A549 (cell line): ENCODE results near the gene ARL3. TPM values are rescaled to one million over a fixed set of nuclear protein-coding genes. Genes with fewer than 3 reads are reported as not detected.

Source experiments
- ATAC-seq, 2 experiments: fragments of 200-7000 bp in 1 of 2; fragments of >200 bp in 1 of 2; cut with Nextera tagmentation in 1 of 2; cut with Tn5 transposase in 1 of 2; 3 replicates each; pipeline versions ENCODE4 v1.8.0 to v1.9.1; 2018 to 2020; ENCODE audit warnings: mild to moderate bottlenecking in 1 of 2, moderate library complexity in 1 of 2
- CTCF ChIA-PET: fragments of 300-600 bp; sonication (Branson Sonifier 250); formaldehyde crosslinking; extraction: SDS; loops from one replicate; lab custom pipeline; 2021; ENCODE audit warnings: antibody characterized with exemption, inconsistent platforms; lab: Yijun Ruan, JAX
- POLR2A ChIA-PET: fragments of 350-600 bp; formaldehyde crosslinking; extraction: SDS; loops from one replicate; lab custom pipeline; 2021; ENCODE audit warnings: antibody characterized with exemption, inconsistent platforms; lab: Yijun Ruan, JAX
- DNase-seq, 2 experiments: peaks; one replicate each; pipeline versions ENCODE4 v3.0.0 to v3.0.0-alpha.2; 2011 to 2016; ENCODE audit warnings: low read depth in 1 of 2, low spot score in 1 of 2
- FAIRE-seq: peaks from 2 replicates; lab custom pipeline; 2011; peaks lifted over from hg19 to GRCh38; lab: Jason Lieb, UNC
- H3K27ac ChIP-seq, 2 experiments: fragments of >200 bp; sonication (Bioruptor Twin); formaldehyde crosslinking; 3 replicates each; pipeline ENCODE4 v1.5.1; 2016 to 2017
- H3K4me1 ChIP-seq: fragments of >200 bp; sonication (Bioruptor Twin); formaldehyde crosslinking; 3 replicates; pipeline ENCODE4 v1.6.1; 2016
- H3K4me2 ChIP-seq: fragments of >200 bp; sonication (Bioruptor Twin); formaldehyde crosslinking; 3 replicates; pipeline ENCODE4 v1.6.1; 2016
- H3K4me3 ChIP-seq: fragments of >200 bp; sonication (Bioruptor Twin); formaldehyde crosslinking; 3 replicates; pipeline ENCODE4 v1.5.1; 2016
- H3K9me3 ChIP-seq: fragments of >200 bp; sonication (Bioruptor Twin); formaldehyde crosslinking; 3 replicates; pipeline ENCODE4 v1.6.1; 2016
- ATOH8 ChIP-seq: fragments of 250-450 bp; sonication (Bioruptor Pico); IDR thresholded peaks from 2 replicates; pipeline ENCODE4 v1.5.0; 2020; ENCODE audit warnings: low read depth, mild to moderate bottlenecking, moderate library complexity
- BCL3 ChIP-seq: fragments of >200 bp; sonication (Bioruptor Twin); formaldehyde crosslinking; IDR thresholded peaks from 3 replicates; pipeline ENCODE4 v1.6.1; 2016
- E2F6 ChIP-seq: IDR thresholded peaks from 2 replicates; pipeline ENCODE4 v1.6.1; 2012; ENCODE audit warnings: low read depth, borderline replicate concordance
- EHF ChIP-seq: fragments of 250-450 bp; sonication (Bioruptor Pico); IDR thresholded peaks from 2 replicates; pipeline ENCODE4 v1.5.0; 2020; ENCODE audit warnings: mild to moderate bottlenecking
- ELK1 ChIP-seq: fragments of 150-350 bp; IDR thresholded peaks from 2 replicates; pipeline ENCODE4 v1.6.1; 2014; ENCODE audit warnings: low read depth, mild to moderate bottlenecking, low read length
- HEYL ChIP-seq: fragments of 250-450 bp; sonication (Bioruptor Pico); IDR thresholded peaks from 2 replicates; pipeline ENCODE4 v1.8.0; 2021; ENCODE audit warnings: mild to moderate bottlenecking, moderate library complexity
- HOXA7 ChIP-seq: fragments of 250-450 bp; sonication (Bioruptor Pico); IDR thresholded peaks from 2 replicates; pipeline ENCODE4 v1.5.0; 2020; ENCODE audit warnings: mild to moderate bottlenecking, moderate library complexity
- JUN ChIP-seq, 2 experiments: fragments of >200 bp; sonication (Bioruptor Twin); formaldehyde crosslinking; IDR thresholded peaks; 2 replicates in 1 of 2; 3 replicates in 1 of 2; pipeline ENCODE4 v1.6.1; 2016 to 2017
- JUNB ChIP-seq: fragments of >200 bp; sonication (Bioruptor Twin); formaldehyde crosslinking; IDR thresholded peaks from 2 replicates; pipeline ENCODE4 v1.6.1; 2016
- NFE2L2 ChIP-seq: fragments of 150-350 bp; conservative IDR thresholded peaks from 2 replicates; pipeline ENCODE4 v1.6.1; 2014; ENCODE audit warnings: low read length
- NPAS2 ChIP-seq: fragments of 250-450 bp; sonication (Bioruptor Pico); IDR thresholded peaks from 2 replicates; pipeline ENCODE4 v1.8.0; 2022; ENCODE audit warnings: mild to moderate bottlenecking, moderate library complexity, borderline replicate concordance
- RCOR1 ChIP-seq: fragments of 150-350 bp; IDR thresholded peaks from 2 replicates; pipeline ENCODE4 v1.6.1; 2014; ENCODE audit warnings: antibody characterized with exemption, low read length, low read depth
- REST ChIP-seq: fragments of 200-600 bp; sonication (generic); IDR thresholded peaks from 2 replicates; pipeline ENCODE4 v1.6.1; 2016; ENCODE audit warnings: antibody characterized with exemption, mild to moderate bottlenecking, moderate library complexity
- RFX5 ChIP-seq: fragments of 450-650 bp; IDR thresholded peaks from 2 replicates; pipeline ENCODE4 v1.7.1; 2014; ENCODE audit warnings: antibody characterized with exemption, mild to moderate bottlenecking, moderate library complexity
- RNF2 ChIP-seq: fragments of 200-600 bp; sonication (generic); IDR thresholded peaks from 2 replicates; pipeline ENCODE4 v1.6.1; 2016; ENCODE audit warnings: low read depth, mild to moderate bottlenecking, antibody characterized with exemption, moderate library complexity, borderline replicate concordance
- WGBS: methylation state at CpG from one replicate; pipeline ENCODE4 v1.1.6; 2017; ENCODE audit errors: missing lambda C conversion rate; 5-methylcytosine and 5-hydroxymethylcytosine counted together
- polyA plus RNA-seq, 4 experiments: library from polyadenylated mRNA; depleted of rRNA in 3 of 4; stranded (reverse); fragments of >200 nt; fragmentation: RNase III in 1 of 4; extraction: RNeasy Plus Mini Kit Qiagen cat#74134 plus additional on column Dnase treatment in 1 of 4; gene quantifications; 2 replicates in 3 of 4; 3 replicates in 1 of 4; pipeline ENCODE4 v1.2.3, GENCODE V29; 2011 to 2017

ARL3 gene
- polyA plus RNA-seq, 2 of the 4 experiments (the other 2 are of a cell fraction), result 20.2 to 21.3 TPM

GRCh38 chr10:102683736-102684135, 30.5 kb downstream of the ARL3 start:
- ChIA-PET CTCF (interaction anchor here (0.6 to 1.4 kb wide), 3 partner anchors 19 to 364 kb away, joined by 3 to 4 read pairs (median 4); partner anchors contain the start of genes ARL3 and SFXN2), POLR2A (no interaction called here)
- ATAC-seq (no peak), DNase-seq (no peak), FAIRE-seq (no peak)
- no peaks in the 10 kb centered on the region for H3K9me3 ChIP-seq
- no peak for TF ChIP-seq ATOH8 (CRISPR knock-in tag)
- TF ChIP-seq HEYL (CRISPR knock-in tag), result no peak
- no peak for TF ChIP-seq RCOR1
- no peak for TF ChIP-seq BCL3
- no peak for TF ChIP-seq ELK1
- TF ChIP-seq E2F6, result no peak
- TF ChIP-seq JUN (IDR thresholded peaks at IDR 0.05), result no peak
- no peak for TF ChIP-seq HOXA7 (CRISPR knock-in tag)
- TF ChIP-seq REST, result no peak
- H3K4me3 ChIP-seq, result no peak overlapping the region
- 88% methylated on average over 5 of the region's 5 CpGs for WGBS
- H3K4me1 ChIP-seq, result 0 out of 3 replicates have a peak, but pooled peaks cover 4% of the 10 kb centered on the region
- no peak overlapping the region for H3K27ac ChIP-seq
- no peak overlapping the region for H3K4me2 ChIP-seq

- no peak for FAIRE-seq
- ChIA-PET POLR2A (no interaction called here), CTCF (interaction anchor here (1.2 to 1.4 kb wide), 2 partner anchors 17 to 20 kb away, joined by 4 read pairs; no protein-coding TSS in a partner anchor)
- TF ChIP-seq NFE2L2 (no peak), NPAS2 (CRISPR knock-in tag) (no peak), RFX5 (no peak), JUNB (no peak), EHF (no peak), RNF2 (no peak), HOXA7 (CRISPR knock-in tag) (no peak)
- Histone ChIP-seq H3K4me3 (no peak overlapping the region), H3K27ac (no peak overlapping the region), H3K9me3 (no peaks in the 10 kb centered on the region), H3K4me1 (0 out of 3 replicates have a peak, but pooled peaks cover 4% of the 10 kb centered on the region), H3K4me2 (no peak overlapping the region)
- no peak for ATAC-seq
- DNase-seq, result no peak
- 82% methylated on average over 4 of the region's 4 CpGs for WGBS
These were observed 31.2 kb downstream of the ARL3 start for GRCh38 chr10:102682981-102683380.
